Left ventricle myocardium superior (tissue), 1 donor: ENCODE measurements around the gene MCC. TPM values are rescaled to one million over a fixed set of nuclear protein-coding genes. Genes with fewer than 3 reads are reported as not detected.

Experiments used
- ATAC-seq: fragments of 200-7000 bp; cut with Tn5 transposase; one replicate; pipeline ENCODE4 v1.9.1; 2020; ENCODE audit warnings: mild to moderate bottlenecking, moderate library complexity
- DNase-seq: peaks from one replicate; pipeline ENCODE4 v3.0.0-alpha.2; 2020
- intact Hi-C: fragments of 100-400 bp; cut with micrococcal nuclease; formaldehyde crosslinking; loops from one replicate; pipeline ENCODE4 v1.11.0; 2022
- total RNA-seq: library from RNA; stranded (reverse); fragmentation: NEBNext Ultra II Directional; extraction: Animal tissue kit (Norgen Biotek cat#: 25700); gene quantifications from one replicate; pipeline ENCODE4 v1.2.1, GENCODE V29; 2021
- donor health status: DM: no; HTN: yes; CAD: no; lungs with severe emphysema.

The MCC gene
- total RNA-seq, 1 donor from 2014 or later = 27.1 TPM

- intact Hi-C loops = loop anchor here (5.0 kb wide), 1 partner anchor 174 kb away; the partner anchor contains the start of gene YTHDC2
- ATAC-seq = peak; percentile 5
Observed at GRCh38 chr5:113338628-113339027, 149.6 kb downstream of the MCC start.

GRCh38 chr5:113337515-113338415 is 150.5 kb downstream of the MCC start:
- intact Hi-C loops = loop anchor here (5.0 kb wide), 1 partner anchor 175 kb away; the partner anchor contains the start of gene YTHDC2
- DNase-seq = no peak
- no peak for ATAC-seq

More at GRCh38 chr5:113338628-113339027, 149.6 kb downstream of the MCC start:
- no peak for DNase-seq

GRCh38 chr5:113336975-113337374 is 151.3 kb downstream of the MCC start:
- DNase-seq = peak; percentile 31
- peak; percentile 90 for ATAC-seq
- intact Hi-C loops = loop anchor here (5.0 kb wide), 1 partner anchor 175 kb away; the partner anchor contains the start of gene YTHDC2

GRCh38 chr5:113333411-113333810 is 154.8 kb downstream of the MCC start:
- DNase-seq = no peak
- ATAC-seq = no peak
- intact Hi-C loops = no loop called here

- intact Hi-C loops = no loop called here
- DNase-seq = no peak
- ATAC-seq = peak; percentile 75
Observed at GRCh38 chr5:113331209-113331551, 157.1 kb downstream of the MCC start.

GRCh38 chr5:113330533-113331208 is 157.6 kb downstream of the MCC start:
- peak; percentile 73 for ATAC-seq

GRCh38 chr5:113329981-113330380 is 158.3 kb downstream of the MCC start:
- ATAC-seq (no peak), DNase-seq (no peak)
- intact Hi-C loops = loop anchor here (5.0 kb wide), 1 partner anchor 333 kb away; no protein-coding TSS in a partner anchor

More at GRCh38 chr5:113330533-113331208, 157.6 kb downstream of the MCC start:
- peak; percentile 60 for DNase-seq
- intact Hi-C loops = no loop called here

GRCh38 chr5:113325054-113325453 is 163.2 kb downstream of the MCC start:
- no peak for ATAC-seq
- intact Hi-C loops = loop anchor here (5.0 kb wide), 1 partner anchor 328 kb away; no protein-coding TSS in a partner anchor
- DNase-seq = no peak

GRCh38 chr5:113321276-113321675 is 167.0 kb downstream of the MCC start:
- peak; percentile 45 for ATAC-seq
- intact Hi-C loops = no loop called here
- no peak for DNase-seq

- ATAC-seq = no peak
Observed at GRCh38 chr5:113320273-113320780, 167.9 kb downstream of the MCC start.

GRCh38 chr5:113319256-113320053 is 168.8 kb downstream of the MCC start:
- intact Hi-C loops = no loop called here

More at GRCh38 chr5:113320273-113320780, 167.9 kb downstream of the MCC start:
- intact Hi-C loops = no loop called here
- DNase-seq = no peak

GRCh38 chr5:113317636-113318035 is 170.6 kb downstream of the MCC start:
- DNase-seq (no peak), ATAC-seq (no peak)
- intact Hi-C loops = no loop called here

More at GRCh38 chr5:113319256-113320053, 168.8 kb downstream of the MCC start:
- no peak for ATAC-seq
- DNase-seq = no peak

GRCh38 chr5:113311301-113311700 is 177.0 kb downstream of the MCC start:
- ATAC-seq (no peak), DNase-seq (no peak)
- intact Hi-C loops = no loop called here

- DNase-seq (no peak), ATAC-seq (no peak)
- intact Hi-C loops = no loop called here
Observed at GRCh38 chr5:113302120-113302519, 186.1 kb downstream of the MCC start.

GRCh38 chr5:113299591-113299990 is 188.7 kb downstream of the MCC start:
- ATAC-seq = no peak

GRCh38 chr5:113296676-113297075 is 191.6 kb downstream of the MCC start:
- ATAC-seq (no peak), DNase-seq (no peak)
- intact Hi-C loops = loop anchor here (10.0 kb wide), 1 partner anchor 92 kb away; no protein-coding TSS in a partner anchor

More at GRCh38 chr5:113299591-113299990, 188.7 kb downstream of the MCC start:
- no peak for DNase-seq
- intact Hi-C loops = loop anchor here (10.0 kb wide), 1 partner anchor 95 kb away; no protein-coding TSS in a partner anchor

GRCh38 chr5:113295111-113295539 is 193.1 kb downstream of the MCC start:
- intact Hi-C loops = loop anchor here (10.0 kb wide), 1 partner anchor 90 kb away; no protein-coding TSS in a partner anchor
- ATAC-seq = peak; percentile 21
- no peak for DNase-seq

GRCh38 chr5:113294311-113295110 is 193.7 kb downstream of the MCC start:
- intact Hi-C loops = loop anchor here (10.0 kb wide), 1 partner anchor 90 kb away; no protein-coding TSS in a partner anchor
- peak; percentile 92 for DNase-seq
- ATAC-seq = peak; percentile 97
